C4-2B (cell line): Measurements from ENCODE around the gene KIF23.

ENCODE experiments used
- CTCF ChIP-seq: fragments of 450-650 bp; conservative IDR thresholded peaks from 2 replicates; pipeline ENCODE4 v1.5.1; 2017; ENCODE audit warnings: mild to moderate bottlenecking
- ZFX ChIP-seq: fragments of 450-650 bp; IDR thresholded peaks from 2 replicates; pipeline ENCODE4 v1.6.1; 2017

GRCh38 chr15:69476704-69477473 is 62.7 kb downstream of the KIF23 start:
- TF ChIP-seq CTCF (no peak), ZFX (no peak)
